ENCODE measurements around the gene CYB5B. TPM values are rescaled to one million over a fixed set of nuclear protein-coding genes. Genes with fewer than 3 reads are reported as not detected.

The CYB5B gene
- total RNA-seq, 1 experiment from 2014 or later = 112 TPM

DNA sequence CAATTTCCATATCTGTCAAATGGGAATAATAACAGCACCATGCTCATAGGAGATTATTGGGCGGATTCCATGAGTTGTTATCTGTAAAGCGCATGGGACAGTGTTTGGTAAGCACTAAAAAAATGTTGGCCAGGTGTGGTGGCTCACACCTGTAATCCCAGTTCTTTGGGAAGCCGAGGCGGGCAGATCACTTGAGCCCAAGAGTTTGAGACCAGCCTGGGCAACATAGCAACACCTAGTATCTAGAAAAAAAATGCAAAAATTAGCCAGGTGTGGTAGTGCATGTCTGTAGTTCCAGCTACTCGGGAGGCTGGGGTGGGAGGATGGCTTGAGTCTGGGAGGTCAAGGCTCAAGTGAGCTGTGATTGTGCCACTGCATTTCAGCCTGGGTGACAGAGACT lies 74.5 kb downstream of the CYB5B start:
- no peak for DNase-seq (ENCODE audit: unreplicated experiment)
- no peaks in the 10 kb centered on the region for H3K27me3 Mint-ChIP-seq (ENCODE audit: insufficient read depth, unreplicated experiment)
- peaks cover 5% of the 10 kb centered on the region for H3K36me3 Mint-ChIP-seq (ENCODE audit: insufficient read depth, unreplicated experiment)
- H3K27ac Mint-ChIP-seq (ENCODE audit: low read depth, unreplicated experiment) = no peak overlapping the region
- ChIA-PET POLR2A (no interaction called here), CTCF (interaction anchor here (0.7 kb wide), 1 partner anchor 18 kb away, joined by 4 read pairs; no protein-coding TSS in a partner anchor)
- H3K9me3 Mint-ChIP-seq (ENCODE audit: unreplicated experiment) = no peaks in the 10 kb centered on the region
- H3K4me1 Mint-ChIP-seq (ENCODE audit: insufficient read depth, unreplicated experiment) = no peaks in the 10 kb centered on the region
- intact Hi-C loops (cut with micrococcal nuclease) = no loop called here
- BruUV-seq (replicated peaks) = no TSS peak
- H3K4me3 Mint-ChIP-seq (ENCODE audit: unreplicated experiment) = no peak overlapping the region
- TF ChIP-seq, protein P1, sequence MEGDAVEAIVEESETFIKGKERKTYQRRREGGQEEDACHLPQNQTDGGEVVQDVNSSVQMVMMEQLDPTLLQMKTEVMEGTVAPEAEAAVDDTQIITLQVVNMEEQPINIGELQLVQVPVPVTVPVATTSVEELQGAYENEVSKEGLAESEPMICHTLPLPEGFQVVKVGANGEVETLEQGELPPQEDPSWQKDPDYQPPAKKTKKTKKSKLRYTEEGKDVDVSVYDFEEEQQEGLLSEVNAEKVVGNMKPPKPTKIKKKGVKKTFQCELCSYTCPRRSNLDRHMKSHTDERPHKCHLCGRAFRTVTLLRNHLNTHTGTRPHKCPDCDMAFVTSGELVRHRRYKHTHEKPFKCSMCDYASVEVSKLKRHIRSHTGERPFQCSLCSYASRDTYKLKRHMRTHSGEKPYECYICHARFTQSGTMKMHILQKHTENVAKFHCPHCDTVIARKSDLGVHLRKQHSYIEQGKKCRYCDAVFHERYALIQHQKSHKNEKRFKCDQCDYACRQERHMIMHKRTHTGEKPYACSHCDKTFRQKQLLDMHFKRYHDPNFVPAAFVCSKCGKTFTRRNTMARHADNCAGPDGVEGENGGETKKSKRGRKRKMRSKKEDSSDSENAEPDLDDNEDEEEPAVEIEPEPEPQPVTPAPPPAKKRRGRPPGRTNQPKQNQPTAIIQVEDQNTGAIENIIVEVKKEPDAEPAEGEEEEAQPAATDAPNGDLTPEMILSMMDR (IDR thresholded peaks at IDR 0.05; ENCODE audit: unreplicated experiment) = no peak

- Mint-ChIP-seq H3K4me1 (ENCODE audit: insufficient read depth, unreplicated experiment) (no peaks in the 10 kb centered on the region), H3K27ac (ENCODE audit: low read depth, unreplicated experiment) (no peak overlapping the region), H3K9me3 (ENCODE audit: unreplicated experiment) (no peaks in the 10 kb centered on the region), H3K36me3 (ENCODE audit: insufficient read depth, unreplicated experiment) (no peaks in the 10 kb centered on the region), H3K27me3 (ENCODE audit: insufficient read depth, unreplicated experiment) (no peaks in the 10 kb centered on the region), H3K4me3 (ENCODE audit: unreplicated experiment) (no peak overlapping the region)
- intact Hi-C loops (cut with micrococcal nuclease) = no loop called here
- TF ChIP-seq, protein P1 (IDR thresholded peaks at IDR 0.05; ENCODE audit: unreplicated experiment) = no peak
- BruUV-seq (replicated peaks) = no TSS peak
- ChIA-PET CTCF (interaction anchor here (0.7 kb wide), 1 partner anchor 18 kb away, joined by 4 read pairs; no protein-coding TSS in a partner anchor), POLR2A (no interaction called here)
- DNase-seq (ENCODE audit: unreplicated experiment) = no peak
These were observed 75.3 kb downstream of the CYB5B start for GRCh38 chr16:69499541-69500230.

DNA sequence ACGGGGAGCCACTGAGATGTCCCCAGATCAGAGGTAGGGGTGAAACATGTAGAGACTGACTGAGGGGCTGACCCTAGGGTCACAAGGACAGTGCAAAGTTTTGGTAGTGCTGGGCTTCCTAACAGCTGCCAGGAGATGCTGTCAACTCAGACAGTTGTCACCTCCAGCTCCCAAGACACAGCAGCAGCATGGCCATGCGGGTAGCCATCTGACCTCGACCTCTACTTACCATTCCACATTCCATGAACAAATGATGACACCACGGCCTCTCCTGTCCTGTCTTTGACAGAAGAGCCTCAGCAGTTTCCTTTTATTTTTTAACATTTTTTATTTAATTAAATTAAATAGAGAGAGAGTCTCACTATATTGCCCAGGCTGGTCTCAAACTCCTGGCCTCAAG lies 76.1 kb downstream of the CYB5B start:
- no peak overlapping the region for H3K4me3 Mint-ChIP-seq (ENCODE audit: unreplicated experiment)
- no peak overlapping the region for H3K27ac Mint-ChIP-seq (ENCODE audit: low read depth, unreplicated experiment)
- no peaks in the 10 kb centered on the region for H3K27me3 Mint-ChIP-seq (ENCODE audit: insufficient read depth, unreplicated experiment)
- BruUV-seq (replicated peaks) = no TSS peak
- H3K4me1 Mint-ChIP-seq (ENCODE audit: insufficient read depth, unreplicated experiment) = no peaks in the 10 kb centered on the region
- intact Hi-C loops (cut with micrococcal nuclease) = no loop called here
- DNase-seq (ENCODE audit: unreplicated experiment) = no peak
- POLR2A ChIA-PET = no interaction called here
- CTCF ChIA-PET = no interaction called here
- H3K36me3 Mint-ChIP-seq (ENCODE audit: insufficient read depth, unreplicated experiment) = no peaks in the 10 kb centered on the region
- H3K9me3 Mint-ChIP-seq (ENCODE audit: unreplicated experiment) = no peaks in the 10 kb centered on the region
- TF ChIP-seq, protein P1 (IDR thresholded peaks at IDR 0.05; ENCODE audit: unreplicated experiment) = no peak

- DNase-seq (ENCODE audit: unreplicated experiment) = no peak
- ChIA-PET POLR2A (no interaction called here), CTCF (no interaction called here)
- H3K27me3 Mint-ChIP-seq (ENCODE audit: insufficient read depth, unreplicated experiment) = no peaks in the 10 kb centered on the region
- intact Hi-C loops (cut with micrococcal nuclease) = no loop called here
- H3K9me3 Mint-ChIP-seq (ENCODE audit: unreplicated experiment) = no peaks in the 10 kb centered on the region
- H3K4me1 Mint-ChIP-seq (ENCODE audit: insufficient read depth, unreplicated experiment) = no peaks in the 10 kb centered on the region
- H3K27ac Mint-ChIP-seq (ENCODE audit: low read depth, unreplicated experiment) = no peak overlapping the region
- H3K36me3 Mint-ChIP-seq (ENCODE audit: insufficient read depth, unreplicated experiment) = no peaks in the 10 kb centered on the region
- no TSS peak for BruUV-seq (replicated peaks)
- TF ChIP-seq, protein P1 (IDR thresholded peaks at IDR 0.05; ENCODE audit: unreplicated experiment) = no peak
- no peak overlapping the region for H3K4me3 Mint-ChIP-seq (ENCODE audit: unreplicated experiment)
These were observed 77.7 kb downstream of the CYB5B start for GRCh38 chr16:69501956-69502745.

Data from MCF 10A (cell line).